Astrocyte of the spinal cord (primary cell): ENCODE data around the gene ERG.

Source experiments
- DNase-seq: peaks from one replicate; pipeline ENCODE4 v3.0.0; 2011; ENCODE audit warnings: low read depth, low spot score
- H3K4me3 ChIP-seq: 2 replicates; pipeline ENCODE4 v1.5.1; 2011; ENCODE audit warnings: low read depth, mild to moderate bottlenecking, low read length, moderate library complexity
- in situ Hi-C: cut with HindIII; loops from 2 replicates; pipeline ENCODE4 v1.10.0; 2017; ENCODE audit warnings: low sequenced_read_pairs
- TF ChIP-seq, protein P1 (sequence below): IDR thresholded peaks from 2 replicates; pipeline ENCODE4 v1.5.1; 2012; ENCODE audit warnings: low read depth, mild to moderate bottlenecking, low read length, inconsistent platforms

Gene ERG

DNA sequence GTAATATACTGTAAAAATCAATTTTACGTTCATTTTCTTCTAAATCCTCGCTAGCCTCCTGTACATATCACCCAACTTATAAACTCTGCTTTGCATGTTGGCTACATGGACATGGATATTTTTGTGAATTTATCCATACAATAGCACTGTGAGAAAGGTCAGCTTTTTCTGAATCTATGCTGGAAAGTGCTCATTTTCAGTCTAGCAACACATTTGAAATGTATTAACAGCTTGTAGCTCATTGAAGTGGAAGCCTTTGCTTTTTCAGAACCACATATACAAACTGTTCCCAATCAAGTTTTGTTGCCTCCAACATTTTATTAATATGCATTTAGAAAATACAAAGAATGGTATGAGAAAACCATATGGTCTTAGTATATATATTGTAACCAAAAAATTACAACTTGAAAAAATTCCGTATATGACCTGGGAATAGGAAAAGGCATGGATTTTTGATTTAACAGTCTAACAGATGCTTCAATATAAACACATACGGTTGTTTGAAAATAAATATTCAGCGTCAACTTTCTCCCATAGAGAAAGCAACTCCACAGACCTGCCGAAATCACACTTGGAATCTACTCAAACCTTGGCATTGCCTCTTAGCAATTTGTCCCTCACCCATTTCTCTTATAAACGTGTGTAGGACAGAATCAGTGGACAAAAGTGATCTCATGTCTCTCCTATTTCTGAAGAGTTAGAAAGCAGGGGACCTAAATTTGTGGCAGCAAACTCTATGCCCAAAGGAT, 112.7 kb downstream of the ERG start:
- no peak overlapping the region for H3K4me3 ChIP-seq
- DNase-seq: no peak
- in situ Hi-C loops: no loop called here
- TF ChIP-seq, protein P1, sequence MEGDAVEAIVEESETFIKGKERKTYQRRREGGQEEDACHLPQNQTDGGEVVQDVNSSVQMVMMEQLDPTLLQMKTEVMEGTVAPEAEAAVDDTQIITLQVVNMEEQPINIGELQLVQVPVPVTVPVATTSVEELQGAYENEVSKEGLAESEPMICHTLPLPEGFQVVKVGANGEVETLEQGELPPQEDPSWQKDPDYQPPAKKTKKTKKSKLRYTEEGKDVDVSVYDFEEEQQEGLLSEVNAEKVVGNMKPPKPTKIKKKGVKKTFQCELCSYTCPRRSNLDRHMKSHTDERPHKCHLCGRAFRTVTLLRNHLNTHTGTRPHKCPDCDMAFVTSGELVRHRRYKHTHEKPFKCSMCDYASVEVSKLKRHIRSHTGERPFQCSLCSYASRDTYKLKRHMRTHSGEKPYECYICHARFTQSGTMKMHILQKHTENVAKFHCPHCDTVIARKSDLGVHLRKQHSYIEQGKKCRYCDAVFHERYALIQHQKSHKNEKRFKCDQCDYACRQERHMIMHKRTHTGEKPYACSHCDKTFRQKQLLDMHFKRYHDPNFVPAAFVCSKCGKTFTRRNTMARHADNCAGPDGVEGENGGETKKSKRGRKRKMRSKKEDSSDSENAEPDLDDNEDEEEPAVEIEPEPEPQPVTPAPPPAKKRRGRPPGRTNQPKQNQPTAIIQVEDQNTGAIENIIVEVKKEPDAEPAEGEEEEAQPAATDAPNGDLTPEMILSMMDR: no peak

DNA sequence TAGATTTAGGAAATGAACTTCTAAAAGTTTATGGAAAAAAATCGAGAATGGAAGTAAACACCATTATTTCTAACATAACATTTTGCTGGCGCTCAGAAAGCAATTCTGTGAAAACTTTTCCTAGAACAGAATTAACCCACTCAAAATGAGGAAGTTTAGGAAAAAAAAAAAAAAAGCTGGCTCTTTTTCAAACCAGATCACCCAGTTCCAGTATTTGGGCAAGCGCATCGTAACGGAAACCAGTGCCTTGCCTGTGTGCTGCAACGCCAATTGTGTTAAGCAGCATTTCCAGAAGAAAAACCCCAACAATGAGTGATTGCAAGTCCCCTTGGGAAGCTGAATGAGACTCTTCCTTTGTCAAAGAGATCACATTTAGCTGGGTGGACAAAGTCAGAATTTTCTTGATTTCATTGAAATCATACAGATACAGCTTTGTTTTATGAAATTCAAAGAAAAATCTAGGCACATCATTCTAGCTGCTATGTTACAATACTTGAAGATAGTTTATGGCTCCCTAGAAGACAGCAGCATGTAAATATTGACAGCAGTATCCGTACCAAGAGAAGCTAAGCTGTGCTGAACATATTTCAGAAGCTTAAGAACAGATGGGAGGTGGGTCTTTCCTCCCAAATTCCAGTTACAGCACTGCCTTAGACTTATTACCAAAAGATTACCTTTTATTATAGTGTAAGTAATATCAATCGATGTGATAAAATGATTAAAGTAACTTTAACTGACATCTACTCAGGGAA, 113.4 kb downstream of the ERG start:
- in situ Hi-C loops: no loop called here
- TF ChIP-seq, protein P1: no peak
- H3K4me3 ChIP-seq: no peak overlapping the region
- DNase-seq: no peak

DNA sequence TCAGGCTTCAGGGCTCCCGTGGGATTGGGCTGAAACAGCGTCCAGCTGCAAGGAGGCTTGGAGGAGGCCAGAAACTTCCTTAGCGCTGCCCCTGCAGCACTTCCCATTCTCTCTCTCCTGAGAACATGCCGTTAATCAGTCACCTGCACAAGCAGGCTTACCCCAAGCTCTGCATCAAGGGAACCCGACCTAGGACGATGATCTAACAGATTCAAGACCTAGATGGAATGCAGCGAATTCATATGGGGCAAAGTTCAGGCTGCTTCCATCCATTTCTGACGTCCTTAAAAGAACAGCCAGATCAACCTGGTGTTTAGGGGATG, 114.1 kb downstream of the ERG start:
- TF ChIP-seq, protein P1: no peak
- no peak overlapping the region for H3K4me3 ChIP-seq
- in situ Hi-C loops: no loop called here
- DNase-seq: no peak

DNA sequence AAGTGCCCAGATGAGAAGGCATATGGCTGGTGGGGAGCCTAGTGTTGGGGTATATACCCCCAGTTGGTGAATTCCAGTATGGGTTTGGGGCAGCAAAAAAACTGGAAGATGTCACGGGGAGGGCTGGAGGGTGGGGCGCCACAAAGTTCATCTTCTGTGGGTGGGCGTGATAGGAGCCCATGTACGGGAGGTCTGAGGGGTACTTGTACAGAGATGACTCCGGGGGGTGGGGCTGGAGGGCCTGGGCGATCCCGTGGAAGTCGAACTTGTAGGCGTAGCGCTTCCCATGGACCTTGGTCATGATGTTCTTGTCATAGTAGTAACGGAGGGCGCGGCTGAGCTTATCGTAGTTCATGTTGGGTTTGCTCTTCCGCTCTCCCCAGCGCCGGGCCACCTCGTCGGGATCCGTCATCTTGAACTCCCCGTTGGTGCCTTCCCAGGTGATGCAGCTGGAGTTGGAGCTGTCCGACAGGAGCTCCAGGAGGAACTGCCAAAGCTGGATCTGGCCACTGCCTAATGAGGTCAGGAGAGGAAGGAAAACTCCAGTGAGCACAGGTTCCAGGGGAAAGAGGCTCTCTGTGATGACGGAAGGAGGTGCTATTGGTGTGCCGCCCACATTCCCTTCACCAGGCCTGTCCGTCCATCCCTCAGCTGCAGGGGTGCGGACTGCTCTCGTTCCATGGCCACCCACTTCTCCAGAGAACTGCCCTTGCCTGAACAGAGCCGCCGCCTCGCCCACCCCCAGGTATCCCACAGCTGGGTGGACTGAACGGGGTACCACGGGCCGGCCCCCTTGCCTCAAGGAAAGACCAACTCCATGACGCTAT, 114.7 kb downstream of the ERG start:
- DNase-seq: no peak
- TF ChIP-seq, protein P1: no peak
- no peak overlapping the region for H3K4me3 ChIP-seq
- in situ Hi-C loops: no loop called here

DNA sequence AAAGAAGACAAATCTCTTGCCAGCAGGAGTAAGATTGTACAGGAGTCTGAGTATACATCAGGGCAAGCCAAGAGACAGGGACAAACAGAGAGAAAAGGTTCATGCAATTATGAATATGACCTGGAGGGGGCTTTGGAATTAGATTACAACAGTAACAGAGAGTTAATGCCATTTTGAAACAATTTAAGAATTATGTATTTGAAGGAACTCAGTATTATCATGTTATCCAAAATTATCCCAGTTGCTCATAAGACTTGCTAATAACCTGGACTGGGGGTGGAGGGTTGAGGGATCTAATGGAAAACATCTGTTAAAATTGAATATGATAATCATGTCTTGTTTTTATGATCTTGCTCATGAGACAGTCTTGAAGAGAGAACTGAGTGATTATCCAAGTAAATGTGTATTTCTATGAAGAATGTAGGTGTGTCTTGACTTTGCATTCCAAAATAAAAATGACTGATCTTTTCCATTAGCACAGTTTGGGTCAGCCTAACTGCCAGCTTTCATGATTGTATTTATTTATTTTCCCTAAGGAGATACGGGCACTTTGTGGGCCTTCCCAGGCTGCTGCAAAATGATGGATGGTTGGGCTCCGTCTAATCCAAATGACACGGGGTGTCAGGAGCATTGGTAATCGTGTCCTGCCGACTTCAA, 117.7 kb downstream of the ERG start:
- in situ Hi-C loops: no loop called here
- peak; percentile 13 for DNase-seq
- H3K4me3 ChIP-seq: no peak overlapping the region
- TF ChIP-seq, protein P1: peak; percentile 50

DNA sequence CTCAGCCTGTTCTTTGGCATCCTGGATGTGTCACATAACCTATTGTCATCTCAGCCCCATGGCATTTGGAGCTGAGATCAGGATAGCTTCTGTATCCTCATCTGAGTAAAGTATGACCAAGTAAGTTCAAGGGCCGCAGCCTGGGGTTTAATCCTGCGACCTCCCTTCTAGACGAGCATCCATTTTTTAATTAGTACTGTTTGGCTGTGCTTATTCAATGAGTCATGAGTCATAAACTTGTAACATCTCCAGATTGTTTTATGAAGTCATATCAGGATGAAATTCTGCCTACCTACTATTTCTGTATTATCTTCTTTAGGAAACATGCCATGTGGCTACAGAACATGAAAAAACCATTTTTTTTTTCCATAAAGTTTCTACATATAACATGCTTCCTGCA, 119.1 kb downstream of the ERG start:
- TF ChIP-seq, protein P1: no peak
- DNase-seq: no peak
- in situ Hi-C loops: no loop called here
- no peak overlapping the region for H3K4me3 ChIP-seq
